Chondrocyte (in vitro differentiated cells): ENCODE results near the gene MRM2. TPM values are rescaled to one million over a fixed set of nuclear protein-coding genes. Genes with fewer than 3 reads are reported as not detected.

ENCODE experiments used
- DNase-seq: peaks from one replicate; pipeline ENCODE4 v3.0.0; 2021; ENCODE audit warnings: mixed read lengths, low spot score
- H3K27ac Mint-ChIP-seq: one replicate; pipeline ENCODE4 v1.8.0; 2021; ENCODE audit warnings: mild to moderate bottlenecking, moderate library complexity, mixed read lengths; ENCODE audit not compliant: unreplicated experiment
- H3K27me3 Mint-ChIP-seq: 2 replicates; pipeline ENCODE4 v1.8.0; 2021; ENCODE audit warnings: low read depth, mixed read lengths
- H3K36me3 Mint-ChIP-seq: 2 replicates; pipeline ENCODE4 v1.8.0; 2021; ENCODE audit warnings: low read depth, mixed read lengths
- H3K4me1 Mint-ChIP-seq: 2 replicates; pipeline ENCODE4 v1.8.0; 2021; ENCODE audit warnings: low read depth, mild to moderate bottlenecking, mixed read lengths
- H3K4me3 Mint-ChIP-seq: one replicate; pipeline ENCODE4 v1.8.0; 2021; ENCODE audit warnings: mild to moderate bottlenecking, moderate library complexity, mixed read lengths; ENCODE audit not compliant: unreplicated experiment
- H3K9me3 Mint-ChIP-seq: 2 replicates; pipeline ENCODE4 v1.8.0; 2021; ENCODE audit warnings: low read depth, mixed read lengths
- total RNA-seq: library from RNA; stranded (reverse); gene quantifications from 3 replicates; pipeline ENCODE4 v1.2.1, GENCODE V29; 2021
- TF ChIP-seq, protein P1 (sequence below): fragments of 200-600 bp; sonication (generic); IDR thresholded peaks from 2 replicates; pipeline ENCODE4 v1.5.0; 2021; ENCODE audit warnings: antibody characterized with exemption, mild to moderate bottlenecking, moderate library complexity

The MRM2 gene
- total RNA-seq, 1 donor from 2014 or later, result 17.8 TPM

DNA sequence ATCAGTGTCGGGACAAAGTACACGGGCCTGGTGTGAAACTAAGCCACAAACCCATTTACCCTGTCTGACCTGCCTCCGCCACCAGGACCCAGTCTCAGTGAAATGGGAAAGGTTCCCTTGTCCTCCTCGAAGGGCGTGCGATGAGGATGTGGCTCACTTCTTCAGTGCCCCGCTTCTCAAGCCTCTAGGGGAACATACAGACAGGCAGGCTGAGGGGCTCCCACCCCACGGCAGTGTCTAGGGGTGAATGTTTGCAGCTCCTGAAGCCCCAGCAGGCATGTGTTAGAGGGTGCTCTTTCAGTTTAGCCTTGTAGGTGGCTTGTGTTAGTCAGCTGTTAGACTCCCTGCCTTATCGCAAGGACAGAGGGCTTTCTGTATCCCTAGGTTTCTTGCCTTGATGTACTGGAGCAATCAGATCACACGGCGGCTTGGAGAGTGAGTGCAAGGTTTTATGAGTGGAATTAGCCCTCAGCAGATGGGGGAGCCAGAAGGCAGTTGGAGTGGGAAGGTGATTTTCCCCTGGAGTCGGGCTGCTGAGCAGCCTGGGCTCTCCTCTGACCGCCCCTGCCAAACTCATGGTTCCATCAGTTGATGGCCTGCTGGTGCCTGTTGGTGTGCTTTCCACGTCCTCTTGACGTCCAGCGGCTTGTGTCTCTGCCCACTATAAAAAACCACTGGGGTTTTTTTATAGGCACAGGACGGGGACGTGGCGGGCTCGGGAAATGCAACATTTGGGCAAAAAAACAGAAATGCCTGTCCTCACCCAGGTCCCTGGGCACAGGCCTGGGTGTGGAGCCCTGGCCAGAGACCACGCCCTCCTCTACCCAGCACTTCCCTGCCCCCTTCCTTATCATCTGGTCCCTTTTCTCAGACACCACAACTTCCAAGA lies 780 bp upstream of the MRM2 start:
- Mint-ChIP-seq H3K36me3 (peaks cover 2% of the 10 kb centered on the region), H3K27ac (peak overlapping the region; percentile 89), H3K27me3 (no peaks in the 10 kb centered on the region), H3K4me1 (peaks cover 16% of the 10 kb centered on the region), H3K4me3 (peak overlapping the region; percentile 93), H3K9me3 (no peaks in the 10 kb centered on the region)
- no peak for DNase-seq
- TF ChIP-seq, protein P1, sequence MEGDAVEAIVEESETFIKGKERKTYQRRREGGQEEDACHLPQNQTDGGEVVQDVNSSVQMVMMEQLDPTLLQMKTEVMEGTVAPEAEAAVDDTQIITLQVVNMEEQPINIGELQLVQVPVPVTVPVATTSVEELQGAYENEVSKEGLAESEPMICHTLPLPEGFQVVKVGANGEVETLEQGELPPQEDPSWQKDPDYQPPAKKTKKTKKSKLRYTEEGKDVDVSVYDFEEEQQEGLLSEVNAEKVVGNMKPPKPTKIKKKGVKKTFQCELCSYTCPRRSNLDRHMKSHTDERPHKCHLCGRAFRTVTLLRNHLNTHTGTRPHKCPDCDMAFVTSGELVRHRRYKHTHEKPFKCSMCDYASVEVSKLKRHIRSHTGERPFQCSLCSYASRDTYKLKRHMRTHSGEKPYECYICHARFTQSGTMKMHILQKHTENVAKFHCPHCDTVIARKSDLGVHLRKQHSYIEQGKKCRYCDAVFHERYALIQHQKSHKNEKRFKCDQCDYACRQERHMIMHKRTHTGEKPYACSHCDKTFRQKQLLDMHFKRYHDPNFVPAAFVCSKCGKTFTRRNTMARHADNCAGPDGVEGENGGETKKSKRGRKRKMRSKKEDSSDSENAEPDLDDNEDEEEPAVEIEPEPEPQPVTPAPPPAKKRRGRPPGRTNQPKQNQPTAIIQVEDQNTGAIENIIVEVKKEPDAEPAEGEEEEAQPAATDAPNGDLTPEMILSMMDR, result no peak

DNA sequence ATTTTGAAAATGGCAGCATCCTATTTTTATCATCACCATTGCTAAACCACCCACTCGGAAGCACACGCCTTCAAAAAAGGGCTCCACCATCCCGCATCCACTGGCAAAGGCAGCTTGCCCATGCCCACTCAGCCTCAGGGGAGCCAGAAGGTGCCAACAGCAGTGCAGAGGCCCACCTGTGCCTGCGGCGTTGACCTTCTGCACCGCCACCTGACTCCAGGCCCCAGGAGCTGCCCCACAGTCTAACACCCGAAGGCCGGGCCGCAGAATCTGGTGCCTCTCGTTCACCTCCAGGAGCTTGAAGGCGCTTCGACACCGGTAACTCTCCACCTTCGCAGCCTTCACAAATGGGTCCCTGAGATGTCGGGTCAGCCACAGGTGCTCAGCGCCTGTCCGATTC lies 2.8 kb downstream of the MRM2 start:
- Mint-ChIP-seq H3K36me3 (peaks cover 11% of the 10 kb centered on the region), H3K27me3 (no peaks in the 10 kb centered on the region), H3K9me3 (no peaks in the 10 kb centered on the region), H3K27ac (no peak overlapping the region), H3K4me1 (peaks cover 13% of the 10 kb centered on the region), H3K4me3 (no peak overlapping the region)
- no peak for DNase-seq
- TF ChIP-seq, protein P1, result no peak

DNA sequence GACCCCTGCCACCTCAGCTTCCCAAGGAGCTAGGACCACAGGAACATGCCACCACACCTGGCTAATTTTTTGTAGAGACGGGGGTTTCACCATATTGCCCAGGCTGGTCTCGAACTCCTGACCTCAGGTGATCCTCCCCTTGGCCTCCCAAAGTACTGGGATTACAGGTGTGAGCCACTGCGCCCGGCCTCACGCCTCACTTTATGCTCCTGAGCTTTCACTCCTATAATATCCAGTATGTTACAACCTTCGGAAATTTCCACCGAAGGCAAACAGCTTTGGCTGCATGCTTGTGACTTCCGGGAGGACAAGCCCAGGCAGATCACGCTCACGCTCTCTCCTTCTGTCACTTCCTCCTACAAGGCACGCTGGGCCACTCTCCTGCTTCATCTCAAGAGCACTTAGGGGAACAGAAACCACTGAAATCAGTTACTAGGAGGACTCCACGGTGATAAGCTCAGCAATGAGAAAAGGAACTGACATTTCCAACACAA lies 4.8 kb downstream of the MRM2 start:
- no peak overlapping the region for H3K4me3 Mint-ChIP-seq

DNA sequence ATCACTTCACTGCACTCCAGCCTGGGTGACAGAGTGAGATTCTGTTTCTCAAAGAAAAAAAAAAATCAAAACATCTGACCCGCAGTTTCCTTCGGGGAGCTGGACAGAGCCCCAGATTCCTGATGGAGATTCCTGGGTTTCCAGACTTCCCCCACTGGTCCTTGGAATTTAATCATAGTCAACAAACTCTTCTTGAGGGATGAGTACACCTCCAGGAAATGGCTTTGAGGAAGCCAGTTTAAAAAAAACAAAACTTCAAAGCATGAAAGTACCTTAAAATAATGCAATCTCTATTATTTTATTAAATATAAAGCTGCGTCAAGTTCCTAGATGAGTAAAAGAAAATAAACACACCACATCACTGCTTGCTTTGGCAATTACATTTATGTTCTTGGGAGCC lies 8.1 kb downstream of the MRM2 start:
- DNase-seq, result no peak

More for the DNA sequence above, 4.8 kb downstream of the MRM2 start:
- H3K4me1 Mint-ChIP-seq, result peaks cover 15% of the 10 kb centered on the region
- no peak overlapping the region for H3K27ac Mint-ChIP-seq
- no peak for DNase-seq
- peaks cover 11% of the 10 kb centered on the region for H3K36me3 Mint-ChIP-seq
- H3K9me3 Mint-ChIP-seq, result no peaks in the 10 kb centered on the region
- H3K27me3 Mint-ChIP-seq, result no peaks in the 10 kb centered on the region
- TF ChIP-seq, protein P1, result no peak

DNA sequence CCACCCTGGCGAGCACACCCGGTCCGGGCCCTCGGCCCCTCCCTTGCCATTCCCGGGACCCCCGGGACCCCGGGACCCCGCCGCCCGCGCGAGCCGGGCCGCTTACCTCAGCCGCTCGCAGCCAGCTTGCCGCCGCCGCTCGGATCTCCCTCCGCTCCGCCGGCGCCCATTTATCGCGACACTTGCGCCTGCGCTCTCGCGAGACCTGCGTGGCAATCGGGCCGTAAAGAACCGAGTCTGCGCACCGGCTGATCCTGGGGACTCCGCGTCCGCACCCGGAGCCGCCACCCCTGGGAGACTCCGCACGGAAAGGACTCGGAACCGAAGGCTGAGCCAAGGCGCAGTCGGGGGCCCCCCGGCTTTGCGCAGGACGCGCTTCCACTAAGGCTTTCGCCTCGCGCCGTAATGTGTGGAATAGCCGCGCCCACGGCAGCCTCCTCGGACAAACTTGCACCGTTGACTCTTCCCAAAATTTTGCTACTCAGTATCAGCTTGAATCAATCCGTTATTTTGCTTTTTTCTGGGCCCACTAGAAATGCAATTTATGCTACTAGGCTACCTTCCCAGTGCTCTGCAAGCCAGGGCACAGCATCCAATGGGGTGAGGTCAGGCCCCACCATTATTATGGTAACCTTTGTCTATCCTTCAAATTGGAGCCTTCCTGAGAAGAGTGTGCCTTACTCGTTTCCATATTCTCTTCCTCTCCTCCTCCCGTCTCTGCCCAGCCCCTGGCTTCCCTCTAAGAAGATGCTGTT lies 9.1 kb downstream of the MRM2 start, which contains the start of gene MAD1L1:
Gene MAD1L1 (minus strand): TSS at position 180 of the 755 bp plus-strand sequence. CDS start 2,812 bp downstream, outside the sequence.
- no peak for DNase-seq
- Mint-ChIP-seq H3K4me3 (peak within 1 kb of the TSS; percentile 87), H3K4me1 (peaks cover 16% of the 10 kb centered on the region), H3K9me3 (no peaks in the 10 kb centered on the region), H3K27me3 (no peaks in the 10 kb centered on the region), H3K36me3 (peaks cover 11% of the 10 kb centered on the region), H3K27ac (peak within 1 kb of the TSS; percentile 82)
- TF ChIP-seq, protein P1, result no peak

More for the DNA sequence above, 8.1 kb downstream of the MRM2 start:
- no peaks in the 10 kb centered on the region for H3K9me3 Mint-ChIP-seq
- H3K27ac Mint-ChIP-seq, result peak overlapping the region; percentile 45
- H3K4me3 Mint-ChIP-seq, result no peak overlapping the region
- H3K27me3 Mint-ChIP-seq, result no peaks in the 10 kb centered on the region
- TF ChIP-seq, protein P1, result no peak
- H3K4me1 Mint-ChIP-seq, result peaks cover 16% of the 10 kb centered on the region
- H3K36me3 Mint-ChIP-seq, result peaks cover 13% of the 10 kb centered on the region
